ENCODE data around the gene STK4.

- TF ChIP-seq POLR2A (IDR thresholded peaks at IDR 0.05; ENCODE audit: low read depth, low read length): no peak
- TF ChIP-seq POLR2AphosphoS5 (IDR thresholded peaks at IDR 0.05; ENCODE audit: low read depth, low read length): no peak
These were observed 62.3 kb downstream of the STK4 start for GRCh38 chr20:45028424-45029136.
